Loucy (cell line): ENCODE measurements around the gene AP1S1.

Experiments used
- CTCF ChIP-seq: fragments of 200-600 bp; sonication (generic); conservative IDR thresholded peaks from 2 replicates; pipeline ENCODE4 v1.5.1; 2014; ENCODE audit warnings: mild to moderate bottlenecking, antibody characterized with exemption, low read length
- EZH2phosphoT487 ChIP-seq: fragments of 200-600 bp; IDR thresholded peaks from 2 replicates; pipeline ENCODE4 v1.6.1; 2018; ENCODE audit warnings: antibody characterized with exemption, mild to moderate bottlenecking, moderate library complexity, borderline replicate concordance

GRCh38 chr7:101104799-101105198 lies 49.5 kb upstream of the AP1S1 start:
- TF ChIP-seq EZH2phosphoT487 (no peak), CTCF (no peak)
